Mucosa of stomach (tissue), 1 donor: ENCODE measurements around the gene GAS1.

Experiments
- H3K27me3 ChIP-seq: one replicate; pipeline ENCODE4 v1.7.0; 2013; ENCODE audit warnings: mild to moderate bottlenecking, low read length; ENCODE audit not compliant: control insufficient read depth, insufficient read depth
- H3K36me3 ChIP-seq: one replicate; pipeline ENCODE4 v1.7.0; 2013; ENCODE audit warnings: low read length; ENCODE audit not compliant: control insufficient read depth, insufficient read depth
- H3K4me1 ChIP-seq: one replicate; pipeline ENCODE4 v1.7.0; 2013; ENCODE audit warnings: mild to moderate bottlenecking, low read length; ENCODE audit not compliant: control insufficient read depth, insufficient read depth
- H3K4me3 ChIP-seq: one replicate; pipeline ENCODE4 v1.7.0; 2013; ENCODE audit warnings: low read length
- H3K9ac ChIP-seq: one replicate; pipeline ENCODE4 v1.7.0; 2013; ENCODE audit warnings: mild to moderate bottlenecking, low read length, moderate library complexity
- H3K9me3 ChIP-seq: one replicate; pipeline ENCODE4 v1.7.0; 2013; ENCODE audit warnings: mild to moderate bottlenecking, low read length, moderate library complexity; ENCODE audit not compliant: control insufficient read depth
- donor health status: Pancreatic carcinoma.

The GAS1 gene

DNA sequence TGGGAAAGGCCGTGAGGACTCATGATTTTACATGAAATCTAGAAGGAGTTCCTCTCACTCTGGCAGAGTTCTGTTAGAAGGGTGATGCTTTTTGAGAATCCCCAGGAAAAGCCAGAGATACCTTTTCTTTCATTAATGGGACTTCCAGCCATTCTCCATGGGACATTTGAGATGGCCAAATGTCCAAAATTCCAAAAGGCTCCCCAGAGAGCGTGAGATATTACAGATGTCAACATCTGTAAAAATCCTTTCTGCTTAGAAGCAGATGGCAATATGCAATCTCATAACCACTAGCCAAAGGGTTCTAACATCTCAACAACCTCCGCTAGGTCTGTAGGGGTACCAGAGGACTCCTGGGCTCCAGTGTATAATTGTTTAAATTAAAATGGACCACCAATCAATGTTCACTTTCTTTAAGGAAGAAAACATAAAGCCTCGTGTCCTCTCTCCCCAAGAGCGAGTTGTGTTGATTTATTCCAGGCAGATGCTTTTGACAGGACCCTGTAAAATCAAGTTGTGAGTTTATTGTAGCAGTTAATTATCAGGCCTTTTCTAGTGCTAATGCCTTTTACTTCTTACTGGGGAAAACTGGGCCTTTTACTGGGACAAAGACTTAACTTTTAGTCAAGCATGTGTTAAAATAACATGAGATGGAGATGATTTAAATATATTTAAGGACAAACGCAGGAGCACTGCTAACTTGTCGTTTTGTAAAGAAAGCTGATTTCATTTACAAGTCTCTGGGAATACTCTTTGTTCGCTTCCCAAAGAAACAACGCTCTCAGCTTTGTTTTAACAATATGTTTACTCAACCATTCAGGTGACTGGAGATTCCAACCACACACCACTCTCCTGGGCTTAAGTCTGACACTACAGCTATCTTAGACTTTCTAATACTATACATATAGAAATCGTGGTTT lies 4.8 kb downstream of the GAS1 start:
- Histone ChIP-seq H3K4me1 (peaks cover 14% of the 10 kb centered on the region), H3K4me3 (no peak overlapping the region), H3K36me3 (no peaks in the 10 kb centered on the region), H3K9me3 (no peaks in the 10 kb centered on the region), H3K27me3 (peaks cover 66% of the 10 kb centered on the region), H3K9ac (no peak overlapping the region)

GRCh38 chr9:86941197-86941596 lies 6.1 kb downstream of the GAS1 start:
- H3K9me3 ChIP-seq: no peaks in the 10 kb centered on the region
- no peak overlapping the region for H3K9ac ChIP-seq
- H3K4me3 ChIP-seq: no peak overlapping the region
- peaks cover 66% of the 10 kb centered on the region for H3K27me3 ChIP-seq
- peaks cover 14% of the 10 kb centered on the region for H3K4me1 ChIP-seq
- no peaks in the 10 kb centered on the region for H3K36me3 ChIP-seq

DNA sequence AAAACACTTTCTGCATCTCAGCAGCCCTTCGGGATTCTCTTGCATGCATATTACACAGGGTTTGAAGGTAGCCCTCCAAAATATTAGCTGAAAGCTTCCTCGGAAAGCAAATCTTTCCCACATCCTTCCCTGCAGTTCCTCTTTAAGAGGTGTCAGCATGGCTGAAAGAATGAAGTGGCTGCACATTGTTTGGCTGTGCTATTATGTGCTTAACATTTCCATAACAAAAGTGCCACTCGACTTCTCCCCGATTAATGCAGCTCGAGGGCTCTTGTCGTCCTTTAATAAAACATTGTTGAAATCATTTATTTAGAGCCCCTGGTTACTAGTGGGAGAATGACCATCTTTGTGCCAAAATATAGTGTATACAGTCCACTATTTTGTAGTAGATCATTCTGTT lies 6.5 kb downstream of the GAS1 start:
- H3K27me3 ChIP-seq: peaks cover 64% of the 10 kb centered on the region
- H3K9ac ChIP-seq: no peak overlapping the region
- H3K4me1 ChIP-seq: peaks cover 14% of the 10 kb centered on the region

DNA sequence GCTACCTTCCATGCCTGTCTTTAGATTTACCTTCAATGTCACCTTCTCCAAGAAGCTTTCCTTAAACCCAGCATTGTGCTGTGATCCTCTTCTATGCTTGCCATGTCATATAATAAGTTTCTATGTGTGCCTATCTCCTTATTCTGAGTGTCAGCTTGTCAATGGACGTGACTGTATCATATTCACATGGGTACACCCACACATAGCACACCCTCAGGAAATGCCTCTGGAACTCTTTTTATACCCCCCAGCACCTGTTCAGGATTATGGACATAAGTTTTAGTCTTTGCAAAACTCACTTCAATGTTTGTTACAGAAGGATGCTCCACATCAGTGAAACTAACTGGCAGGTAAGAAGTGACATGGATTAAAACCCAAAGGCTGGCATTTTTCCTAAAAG lies 7.4 kb downstream of the GAS1 start:
- Histone ChIP-seq H3K36me3 (no peaks in the 10 kb centered on the region), H3K4me3 (no peak overlapping the region), H3K9me3 (no peaks in the 10 kb centered on the region), H3K4me1 (peaks cover 6% of the 10 kb centered on the region), H3K9ac (no peak overlapping the region), H3K27me3 (peaks cover 58% of the 10 kb centered on the region)

More for the DNA sequence above, 6.5 kb downstream of the GAS1 start:
- no peaks in the 10 kb centered on the region for H3K9me3 ChIP-seq
- H3K36me3 ChIP-seq: no peaks in the 10 kb centered on the region
- H3K4me3 ChIP-seq: no peak overlapping the region

DNA sequence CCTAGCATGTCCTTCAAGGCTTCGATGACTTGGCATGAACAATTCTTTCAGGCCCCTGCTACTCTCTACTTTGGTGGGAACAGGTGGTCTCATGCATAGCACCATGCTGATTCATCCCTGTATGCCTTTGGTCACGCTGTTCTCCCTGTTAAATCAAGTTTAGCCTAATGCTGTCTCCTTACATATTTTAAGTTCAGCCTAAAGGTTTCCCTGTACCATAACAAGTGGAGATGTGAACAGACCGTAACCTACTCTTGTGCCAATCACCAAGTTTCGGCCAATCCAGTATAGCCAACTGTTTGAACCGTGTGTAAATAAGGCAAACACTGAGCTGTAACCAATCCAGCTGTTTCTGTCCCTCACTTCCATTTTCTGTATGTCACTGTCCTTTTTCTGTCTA lies 8.0 kb downstream of the GAS1 start:
- Histone ChIP-seq H3K4me3 (no peak overlapping the region), H3K9me3 (no peaks in the 10 kb centered on the region), H3K9ac (no peak overlapping the region), H3K27me3 (peaks cover 56% of the 10 kb centered on the region), H3K36me3 (no peaks in the 10 kb centered on the region), H3K4me1 (peaks cover 6% of the 10 kb centered on the region)

GRCh38 chr9:86938780-86939179 lies 8.5 kb downstream of the GAS1 start:
- Histone ChIP-seq H3K4me3 (no peak overlapping the region), H3K9ac (no peak overlapping the region), H3K9me3 (no peaks in the 10 kb centered on the region), H3K27me3 (peaks cover 51% of the 10 kb centered on the region), H3K36me3 (no peaks in the 10 kb centered on the region), H3K4me1 (peaks cover 6% of the 10 kb centered on the region)

GRCh38 chr9:86926145-86926544 lies 21.2 kb downstream of the GAS1 start:
- Histone ChIP-seq H3K4me3 (no peak overlapping the region), H3K4me1 (no peaks in the 10 kb centered on the region), H3K27me3 (peaks cover 8% of the 10 kb centered on the region), H3K9me3 (no peaks in the 10 kb centered on the region), H3K9ac (no peak overlapping the region), H3K36me3 (no peaks in the 10 kb centered on the region)

DNA sequence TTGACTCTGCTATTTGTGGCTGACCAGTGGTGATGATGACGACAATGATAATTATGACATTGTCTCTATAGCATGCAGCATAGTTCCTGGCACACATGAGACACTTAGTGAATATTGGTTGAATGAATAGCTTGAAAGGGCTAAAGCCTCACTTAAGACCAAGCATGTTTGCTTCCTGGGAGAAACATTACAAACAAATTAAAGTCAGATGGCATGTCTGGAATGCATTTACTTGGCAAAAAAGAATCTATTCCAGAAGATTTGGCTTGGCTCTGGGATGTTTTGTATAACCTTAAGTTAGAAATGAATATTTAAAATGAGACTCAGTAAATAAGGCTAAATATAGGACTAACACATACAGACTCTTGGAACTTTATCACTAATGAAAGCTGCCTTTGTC lies 21.6 kb downstream of the GAS1 start:
- Histone ChIP-seq H3K9me3 (no peaks in the 10 kb centered on the region), H3K27me3 (peaks cover 8% of the 10 kb centered on the region), H3K9ac (no peak overlapping the region), H3K36me3 (no peaks in the 10 kb centered on the region), H3K4me3 (no peak overlapping the region), H3K4me1 (no peaks in the 10 kb centered on the region)

DNA sequence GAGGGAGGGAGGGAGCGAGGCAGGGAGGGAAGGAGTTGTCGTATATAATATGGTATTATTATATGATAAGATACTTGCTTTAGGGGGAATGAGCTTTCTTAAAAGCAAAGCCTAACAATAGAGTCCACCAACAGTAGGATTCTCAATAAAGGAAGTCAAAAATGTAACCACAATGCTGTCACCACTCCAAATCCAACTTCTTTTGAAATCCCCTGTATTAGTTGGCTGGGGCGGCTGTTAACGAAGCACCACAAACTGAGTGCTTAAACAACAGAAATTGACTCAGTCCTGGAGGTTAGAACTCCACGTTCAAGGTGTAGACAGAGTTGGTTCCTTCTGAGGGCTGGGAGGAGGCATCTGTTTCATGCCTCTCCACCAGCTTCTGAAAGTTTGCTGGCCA lies 23.1 kb downstream of the GAS1 start:
- Histone ChIP-seq H3K9ac (no peak overlapping the region), H3K4me3 (no peak overlapping the region), H3K4me1 (no peaks in the 10 kb centered on the region), H3K36me3 (no peaks in the 10 kb centered on the region), H3K27me3 (peaks cover 8% of the 10 kb centered on the region), H3K9me3 (no peaks in the 10 kb centered on the region)

DNA sequence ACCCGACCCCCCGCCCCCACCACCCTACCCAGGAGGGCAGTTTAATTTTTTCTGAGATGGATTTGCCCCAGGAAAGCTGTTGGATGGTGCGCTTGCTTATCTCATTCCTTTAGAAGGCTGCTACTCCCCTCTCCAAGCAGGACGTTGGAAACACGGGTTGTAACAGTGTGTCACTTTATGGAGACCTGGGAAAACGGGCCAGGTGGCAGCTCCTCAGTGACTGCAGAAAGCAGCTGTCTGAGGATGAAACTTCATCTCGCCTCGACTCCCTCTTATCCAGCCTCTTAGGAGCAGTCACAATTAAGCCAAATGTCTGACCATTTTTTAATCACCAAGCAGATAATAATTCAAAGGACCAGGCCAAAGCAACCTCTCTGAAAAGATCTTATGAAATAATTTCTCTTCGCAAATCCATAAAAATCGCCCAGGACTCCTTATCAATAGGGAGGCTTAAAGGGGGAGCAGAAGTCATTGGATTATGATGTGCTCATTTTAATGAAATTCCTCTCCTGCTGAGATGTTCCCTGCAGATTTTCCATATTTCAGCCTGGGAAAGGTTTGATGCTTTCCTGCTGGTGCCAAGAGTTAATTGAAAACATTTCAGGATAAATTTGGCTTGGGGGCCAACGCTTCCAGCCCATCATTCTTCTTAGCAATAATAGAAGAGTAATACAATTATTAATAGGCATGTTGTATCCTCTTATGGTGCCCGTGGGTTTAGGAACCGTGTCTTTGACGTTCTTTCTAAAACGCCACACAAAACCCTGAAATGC lies 26.0 kb downstream of the GAS1 start:
- Histone ChIP-seq H3K9ac (no peak overlapping the region), H3K4me3 (no peak overlapping the region), H3K27me3 (peaks cover 8% of the 10 kb centered on the region), H3K36me3 (no peaks in the 10 kb centered on the region), H3K9me3 (no peaks in the 10 kb centered on the region), H3K4me1 (no peaks in the 10 kb centered on the region)

DNA sequence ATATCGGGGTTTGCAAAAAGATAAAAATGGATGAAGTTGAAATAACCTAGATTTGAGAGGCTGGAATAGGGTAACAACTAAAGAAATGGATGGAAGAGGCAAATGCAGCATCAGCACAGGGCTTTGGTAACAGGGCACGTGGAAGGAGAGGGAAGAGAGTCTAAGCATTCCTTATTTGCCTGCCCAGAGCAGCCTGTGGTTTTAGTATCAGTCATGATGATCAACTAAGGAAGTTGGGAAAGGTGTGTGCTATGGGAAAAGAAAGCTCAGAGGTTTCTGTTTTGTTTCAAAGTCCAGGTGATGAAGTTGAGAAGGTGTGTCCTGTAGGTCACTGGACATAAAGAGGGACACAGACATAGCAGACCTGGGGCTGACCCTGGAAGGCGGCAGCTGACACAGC lies 28.8 kb downstream of the GAS1 start:
- H3K36me3 ChIP-seq: no peaks in the 10 kb centered on the region
- H3K4me1 ChIP-seq: no peaks in the 10 kb centered on the region
- H3K9ac ChIP-seq: no peak overlapping the region
- no peaks in the 10 kb centered on the region for H3K9me3 ChIP-seq
- no peaks in the 10 kb centered on the region for H3K27me3 ChIP-seq
- H3K4me3 ChIP-seq: no peak overlapping the region

GRCh38 chr9:86912210-86912609 lies 35.1 kb downstream of the GAS1 start:
- no peaks in the 10 kb centered on the region for H3K4me1 ChIP-seq
- no peaks in the 10 kb centered on the region for H3K27me3 ChIP-seq
- no peaks in the 10 kb centered on the region for H3K36me3 ChIP-seq
- no peak overlapping the region for H3K4me3 ChIP-seq
- H3K9ac ChIP-seq: no peak overlapping the region
- no peaks in the 10 kb centered on the region for H3K9me3 ChIP-seq
